HepG2 (cell line): ENCODE results near the gene AUTS2.

Experiments
- CTCF ChIP-seq: sonication (generic); formaldehyde crosslinking; IDR thresholded peaks from 2 replicates; pipeline ENCODE4 v1.5.0; 2020; ENCODE audit warnings: mild to moderate bottlenecking, missing genetic modification reagents, moderate library complexity
- ERF ChIP-seq: IDR thresholded peaks from 2 replicates; pipeline ENCODE4 v1.6.1; 2018; ENCODE audit warnings: missing biosample characterization, missing genetic modification reagents
- HNRNPH1 ChIP-seq: fragments of 200-400 bp; formaldehyde crosslinking; optimal IDR thresholded peaks from 2 replicates; pipeline ENCODE3; 2017; ENCODE audit warnings: mild to moderate bottlenecking, low read depth, low read length
- JUN ChIP-seq: sonication (generic); formaldehyde crosslinking; IDR thresholded peaks from 2 replicates; pipeline ENCODE4 v1.4.0; 2020; ENCODE audit warnings: mild to moderate bottlenecking, missing genetic modification reagents
- NFE2 ChIP-seq: sonication (generic); formaldehyde crosslinking; IDR thresholded peaks from 2 replicates; pipeline ENCODE4 v1.4.0; 2020; ENCODE audit warnings: missing genetic modification reagents
- NR1H2 ChIP-seq: sonication (generic); formaldehyde crosslinking; IDR thresholded peaks from 2 replicates; pipeline ENCODE4 v1.8.1; 2022; ENCODE audit warnings: low read depth, missing genetic modification reagents, borderline replicate concordance
- NR2C2 ChIP-seq: sonication (generic); formaldehyde crosslinking; IDR thresholded peaks from 2 replicates; pipeline ENCODE4 v1.4.0; 2020; ENCODE audit warnings: missing genetic modification reagents, mild to moderate bottlenecking, moderate library complexity, borderline replicate concordance
- POLR2AphosphoS5 ChIP-seq: IDR thresholded peaks from 2 replicates; pipeline ENCODE4 v1.6.1; 2012; ENCODE audit warnings: low read depth, low read length
- SMAD1 ChIP-seq: sonication (generic); formaldehyde crosslinking; IDR thresholded peaks from 2 replicates; pipeline ENCODE4 v1.4.0; 2020; ENCODE audit warnings: missing genetic modification reagents, low read depth, mild to moderate bottlenecking, borderline replicate concordance
- SRY ChIP-seq: sonication (generic); formaldehyde crosslinking; IDR thresholded peaks from 2 replicates; pipeline ENCODE4 v1.8.0; 2022; ENCODE audit warnings: mild to moderate bottlenecking, missing genetic modification reagents
- ZNF207 ChIP-seq: fragments of 450-650 bp; IDR thresholded peaks from 2 replicates; pipeline ENCODE4 v1.6.1; 2016; ENCODE audit warnings: antibody characterized with exemption, borderline replicate concordance
- TF ChIP-seq, protein P1 (sequence below), 2 experiments: sonication (generic) in 1 of 2; formaldehyde crosslinking in 1 of 2; IDR thresholded peaks; 2 replicates each; pipeline versions ENCODE4 v1.4.0 to v1.6.1; 2016 to 2020; ENCODE audit warnings: borderline replicate concordance in 1 of 2, low read depth in 1 of 2, mild to moderate bottlenecking in 1 of 2, missing genetic modification reagents in 1 of 2

DNA sequence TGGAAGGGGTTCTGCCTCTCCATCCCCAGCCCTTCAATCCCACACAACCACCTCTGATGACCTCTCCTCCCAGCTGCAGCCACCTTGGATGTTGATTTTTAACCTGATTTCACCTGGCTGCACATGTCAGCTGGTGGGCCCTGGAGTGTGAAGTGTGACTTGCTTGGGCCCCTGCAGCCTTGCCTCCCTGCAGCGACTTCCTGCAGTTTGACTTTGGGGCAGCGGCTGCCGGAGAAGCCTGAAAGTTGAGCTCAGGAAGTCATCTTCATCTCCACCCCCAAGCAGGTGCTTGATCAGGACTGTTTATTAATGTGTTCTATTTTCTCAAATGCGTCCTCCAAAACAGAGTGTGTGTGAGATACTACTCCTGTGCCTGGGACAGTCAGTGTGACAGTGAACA, 858.4 kb downstream of the AUTS2 start:
- TF ChIP-seq NFE2: no peak
- no peak for TF ChIP-seq SRY (CRISPR knock-in tag)
- no peak for TF ChIP-seq POLR2AphosphoS5
- TF ChIP-seq CTCF (CRISPR knock-in tag): no peak
- no peak for TF ChIP-seq SMAD1
- no peak for TF ChIP-seq NR2C2 (CRISPR knock-in tag)
- TF ChIP-seq ZNF207: no peak
- TF ChIP-seq JUN (CRISPR knock-in tag): no peak
- no peak for TF ChIP-seq ERF
- TF ChIP-seq, protein P1, sequence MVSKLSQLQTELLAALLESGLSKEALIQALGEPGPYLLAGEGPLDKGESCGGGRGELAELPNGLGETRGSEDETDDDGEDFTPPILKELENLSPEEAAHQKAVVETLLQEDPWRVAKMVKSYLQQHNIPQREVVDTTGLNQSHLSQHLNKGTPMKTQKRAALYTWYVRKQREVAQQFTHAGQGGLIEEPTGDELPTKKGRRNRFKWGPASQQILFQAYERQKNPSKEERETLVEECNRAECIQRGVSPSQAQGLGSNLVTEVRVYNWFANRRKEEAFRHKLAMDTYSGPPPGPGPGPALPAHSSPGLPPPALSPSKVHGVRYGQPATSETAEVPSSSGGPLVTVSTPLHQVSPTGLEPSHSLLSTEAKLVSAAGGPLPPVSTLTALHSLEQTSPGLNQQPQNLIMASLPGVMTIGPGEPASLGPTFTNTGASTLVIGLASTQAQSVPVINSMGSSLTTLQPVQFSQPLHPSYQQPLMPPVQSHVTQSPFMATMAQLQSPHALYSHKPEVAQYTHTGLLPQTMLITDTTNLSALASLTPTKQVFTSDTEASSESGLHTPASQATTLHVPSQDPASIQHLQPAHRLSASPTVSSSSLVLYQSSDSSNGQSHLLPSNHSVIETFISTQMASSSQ (IDR thresholded peaks at IDR 0.05; ENCODE audit: low read depth): no peak
- TF ChIP-seq, protein P1 (CRISPR knock-in tag; IDR thresholded peaks at IDR 0.05; ENCODE audit: borderline replicate concordance): no peak
- no peak for TF ChIP-seq HNRNPH1
- no peak for TF ChIP-seq NR1H2 (CRISPR knock-in tag)
